GM15510 (cell line): Measurements from ENCODE around the gene LSM3.

Experiments used
- POLR2A ChIP-seq: IDR thresholded peaks from 3 replicates; pipeline ENCODE4 v1.6.1; 2011; ENCODE audit warnings: borderline replicate concordance; ENCODE audit not compliant: insufficient read length; ENCODE audit errors: extremely low read depth

Gene LSM3

GRCh38 chr3:14166877-14167603, 11.6 kb upstream of the LSM3 start:
- TF ChIP-seq POLR2A = no peak

DNA sequence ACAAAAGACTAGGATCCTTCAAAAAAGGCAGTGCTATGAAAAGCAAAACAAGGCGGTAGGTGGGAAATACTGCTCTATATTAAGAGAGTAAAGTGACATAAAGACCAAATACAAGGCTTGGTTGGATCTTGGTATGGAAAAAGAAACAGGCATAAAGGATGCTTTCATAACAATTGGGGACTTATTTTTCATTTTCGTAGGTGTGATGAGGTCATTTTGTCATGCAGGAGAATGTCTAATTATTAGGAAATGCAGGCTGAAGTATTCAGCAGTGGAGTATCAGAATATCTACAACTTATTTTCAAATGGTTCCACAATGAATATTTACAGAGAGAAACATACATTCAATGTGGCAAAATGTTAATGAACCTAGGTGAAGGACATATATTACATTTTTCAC, 9.2 kb upstream of the LSM3 start:
- no peak for TF ChIP-seq POLR2A

GRCh38 chr3:14169871-14170270, 8.7 kb upstream of the LSM3 start:
- TF ChIP-seq POLR2A = no peak

DNA sequence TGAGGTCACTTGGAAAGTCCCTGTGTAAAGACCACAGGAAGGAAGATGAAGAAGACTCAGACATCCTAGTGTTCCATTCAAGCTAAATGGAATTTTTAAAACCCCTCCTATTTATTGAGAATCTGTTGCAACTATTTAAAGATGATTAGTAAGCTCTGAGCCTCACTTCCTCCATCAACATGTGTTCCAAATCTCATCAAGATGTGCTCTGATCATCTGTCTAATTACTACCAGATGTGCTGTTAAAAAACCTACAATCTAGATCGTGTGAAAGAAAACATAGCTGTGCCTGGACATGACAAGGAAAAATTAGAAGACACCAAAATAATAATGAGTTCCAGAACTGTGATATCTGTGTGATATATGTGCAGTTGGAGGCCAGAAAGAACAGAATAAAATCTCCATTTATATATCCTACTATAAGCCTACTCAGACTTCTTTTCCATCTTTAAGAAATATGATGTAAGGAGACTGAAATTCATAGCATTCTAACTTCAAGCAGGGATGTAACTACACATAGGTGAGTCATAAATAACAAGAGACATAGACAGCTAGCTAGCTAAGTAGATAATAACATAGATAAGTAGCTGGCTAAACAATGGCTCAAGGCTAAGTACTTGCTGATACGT, 8.0 kb upstream of the LSM3 start:
- TF ChIP-seq POLR2A = no peak

DNA sequence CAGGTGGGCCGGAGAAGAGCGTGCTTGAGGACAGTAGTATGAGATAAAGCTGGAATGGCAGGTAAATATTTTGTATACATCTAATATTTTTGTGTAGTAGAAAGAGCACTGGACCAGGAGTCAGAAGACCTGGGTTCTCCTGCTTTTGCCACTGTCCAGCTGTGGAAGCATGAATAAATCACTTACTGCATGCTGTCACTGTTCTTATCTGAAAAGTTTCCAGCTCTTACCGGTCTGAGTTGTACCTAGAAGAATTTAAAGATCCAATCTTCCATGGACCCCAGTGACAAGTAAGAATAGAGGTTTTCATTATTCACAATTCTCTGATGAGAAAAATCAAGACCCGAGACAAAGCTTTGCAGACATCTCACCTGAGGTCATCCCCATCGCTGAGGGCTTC, 6.1 kb upstream of the LSM3 start:
- TF ChIP-seq POLR2A = no peak

DNA sequence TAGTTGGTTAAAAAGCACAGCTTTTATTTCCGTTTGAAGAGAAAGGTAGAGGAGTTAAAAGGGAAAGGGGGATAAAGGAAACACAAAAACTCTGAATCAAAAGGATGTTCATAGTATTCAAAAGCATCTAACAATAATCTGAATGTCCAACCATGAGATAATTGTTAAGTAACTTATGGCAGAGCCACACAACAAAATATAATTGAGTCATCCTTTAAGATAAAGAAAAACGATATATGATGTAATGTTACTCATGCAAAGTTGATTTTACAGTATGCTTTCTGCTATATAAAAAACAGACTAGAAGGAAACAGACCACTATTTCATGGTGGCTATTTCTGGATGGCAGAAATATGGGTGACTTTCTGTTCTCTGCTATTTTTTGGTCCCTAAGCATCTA, 4.1 kb upstream of the LSM3 start:
- no peak for TF ChIP-seq POLR2A

- TF ChIP-seq POLR2A = no peak
These were observed 3.1 kb upstream of the LSM3 start for GRCh38 chr3:14175383-14176037.

GRCh38 chr3:14177580-14178246, 904 bp upstream of the LSM3 start:
- TF ChIP-seq POLR2A = no peak

- no peak for TF ChIP-seq POLR2A
These were observed 473 bp downstream of the LSM3 start for GRCh38 chr3:14179114-14179465.

DNA sequence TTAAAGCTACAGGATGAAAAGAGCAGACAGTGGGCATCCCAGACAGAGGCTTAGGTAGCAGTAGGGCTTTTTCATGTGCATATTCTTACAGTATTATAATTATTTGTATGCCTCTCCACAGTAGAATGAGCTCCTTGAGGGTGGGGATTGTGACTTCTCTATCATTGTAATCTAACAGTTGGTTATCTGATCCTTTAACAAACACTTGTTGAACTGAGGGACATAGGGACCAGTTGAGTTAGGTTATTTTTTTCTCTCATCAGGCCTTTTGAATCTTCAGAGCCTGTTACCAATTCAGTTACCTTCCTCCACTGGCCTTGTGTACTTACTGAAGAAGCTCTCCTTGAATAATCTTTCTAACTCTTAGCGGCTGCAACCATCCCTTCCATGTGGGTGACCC, 1.2 kb downstream of the LSM3 start:
- no peak for TF ChIP-seq POLR2A

- TF ChIP-seq POLR2A = no peak
These were observed 2.6 kb downstream of the LSM3 start for GRCh38 chr3:14181253-14181652.

GRCh38 chr3:14183015-14183577, 4.5 kb downstream of the LSM3 start:
- no peak for TF ChIP-seq POLR2A

- no peak for TF ChIP-seq POLR2A
These were observed 8.3 kb downstream of the LSM3 start for GRCh38 chr3:14186854-14187458.

GRCh38 chr3:14188041-14188754, 9.6 kb downstream of the LSM3 start:
- TF ChIP-seq POLR2A = no peak
